ENCODE measurements around the gene CCDC106. TPM values are rescaled to one million over a fixed set of nuclear protein-coding genes. Genes with fewer than 3 reads are reported as not detected.
A peak's percentile ranks its signal among the peaks of the same experiment; 100 is the strongest.

CCDC106 gene
- total RNA-seq, 4 donors from 2014 or later = 3.7 to 15.1 (median 8.4) TPM

DNA sequence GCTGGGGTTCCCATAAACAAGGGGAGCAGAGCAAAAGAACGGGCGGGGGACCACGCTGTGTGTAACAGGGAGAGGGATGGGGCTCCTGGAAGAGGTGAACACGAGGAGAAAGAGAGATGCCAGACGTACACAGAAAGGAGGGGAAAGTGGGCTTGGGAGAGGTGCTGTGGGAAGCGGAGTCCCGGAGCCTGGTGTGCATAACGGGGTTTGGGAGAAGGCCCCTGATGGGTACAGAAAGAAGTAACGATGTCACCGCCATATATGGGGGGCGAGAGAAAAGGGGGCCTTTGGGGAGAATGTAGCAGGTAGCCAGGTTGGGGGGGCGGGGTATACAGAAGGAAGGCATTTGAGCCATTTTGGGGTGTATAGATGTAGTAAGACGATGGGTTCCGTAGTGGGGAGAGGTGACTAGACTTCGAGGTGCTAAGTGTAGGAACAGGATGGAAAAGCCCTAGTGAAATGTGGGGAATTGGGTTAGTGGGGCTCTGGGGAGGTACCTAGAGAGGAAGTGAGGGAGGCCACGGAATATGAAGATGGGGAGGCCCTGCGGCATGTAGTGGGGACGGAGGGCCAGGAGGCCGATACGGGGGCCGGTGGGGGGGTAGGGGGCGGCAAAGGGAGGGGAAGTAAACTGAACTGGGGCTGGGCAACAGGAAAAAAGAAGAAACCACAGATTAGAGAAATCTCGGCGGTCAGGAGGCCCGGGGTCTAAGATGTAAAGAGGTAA, 6.4 kb upstream of the CCDC106 start:
- H3K4me1 ChIP-seq = peaks cover 16 to 60% (median 39%) of the 10 kb centered on the region in 4 donors
- H3K36me3 ChIP-seq = no peaks in the 10 kb centered on the region
- WGBS, 2 donors (ENCODE audit: low coverage in 1 of 2) = 0 to 2% methylated on average over 15 to 25 of the region's 25 CpGs
- H3K27ac ChIP-seq = peak overlapping the region; percentile 93 to 98 (median 95)
- no peak for DNase-seq
- intact Hi-C loops (cut with DNase I; ENCODE audit: low total_unique reads) (loop anchor here (2.0 kb wide), 1 partner anchor 61 kb away; the partner anchor contains the start of gene ZNF579), in situ Hi-C loops (cut with MboI; ENCODE audit: low pct_ligation_motif_present in 1 of 4, low pct_unique_long_range_greater_than_20kb in 1 of 4, low sequenced_read_pairs in 3 of 4) (no loop called here)
- TF ChIP-seq, protein P1, sequence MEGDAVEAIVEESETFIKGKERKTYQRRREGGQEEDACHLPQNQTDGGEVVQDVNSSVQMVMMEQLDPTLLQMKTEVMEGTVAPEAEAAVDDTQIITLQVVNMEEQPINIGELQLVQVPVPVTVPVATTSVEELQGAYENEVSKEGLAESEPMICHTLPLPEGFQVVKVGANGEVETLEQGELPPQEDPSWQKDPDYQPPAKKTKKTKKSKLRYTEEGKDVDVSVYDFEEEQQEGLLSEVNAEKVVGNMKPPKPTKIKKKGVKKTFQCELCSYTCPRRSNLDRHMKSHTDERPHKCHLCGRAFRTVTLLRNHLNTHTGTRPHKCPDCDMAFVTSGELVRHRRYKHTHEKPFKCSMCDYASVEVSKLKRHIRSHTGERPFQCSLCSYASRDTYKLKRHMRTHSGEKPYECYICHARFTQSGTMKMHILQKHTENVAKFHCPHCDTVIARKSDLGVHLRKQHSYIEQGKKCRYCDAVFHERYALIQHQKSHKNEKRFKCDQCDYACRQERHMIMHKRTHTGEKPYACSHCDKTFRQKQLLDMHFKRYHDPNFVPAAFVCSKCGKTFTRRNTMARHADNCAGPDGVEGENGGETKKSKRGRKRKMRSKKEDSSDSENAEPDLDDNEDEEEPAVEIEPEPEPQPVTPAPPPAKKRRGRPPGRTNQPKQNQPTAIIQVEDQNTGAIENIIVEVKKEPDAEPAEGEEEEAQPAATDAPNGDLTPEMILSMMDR (IDR thresholded peaks at IDR 0.05) = no peak
- TF ChIP-seq POLR2A (IDR thresholded peaks at IDR 0.05) (peak; percentile 15), POLR2AphosphoS5 (IDR thresholded peaks at IDR 0.05) (no peak)
- H3K9me3 ChIP-seq = no peaks in the 10 kb centered on the region
- peak overlapping the region; percentile 89 to 99 (median 92) for H3K4me3 ChIP-seq
- H3K27me3 ChIP-seq = no peaks in the 10 kb centered on the region

DNA sequence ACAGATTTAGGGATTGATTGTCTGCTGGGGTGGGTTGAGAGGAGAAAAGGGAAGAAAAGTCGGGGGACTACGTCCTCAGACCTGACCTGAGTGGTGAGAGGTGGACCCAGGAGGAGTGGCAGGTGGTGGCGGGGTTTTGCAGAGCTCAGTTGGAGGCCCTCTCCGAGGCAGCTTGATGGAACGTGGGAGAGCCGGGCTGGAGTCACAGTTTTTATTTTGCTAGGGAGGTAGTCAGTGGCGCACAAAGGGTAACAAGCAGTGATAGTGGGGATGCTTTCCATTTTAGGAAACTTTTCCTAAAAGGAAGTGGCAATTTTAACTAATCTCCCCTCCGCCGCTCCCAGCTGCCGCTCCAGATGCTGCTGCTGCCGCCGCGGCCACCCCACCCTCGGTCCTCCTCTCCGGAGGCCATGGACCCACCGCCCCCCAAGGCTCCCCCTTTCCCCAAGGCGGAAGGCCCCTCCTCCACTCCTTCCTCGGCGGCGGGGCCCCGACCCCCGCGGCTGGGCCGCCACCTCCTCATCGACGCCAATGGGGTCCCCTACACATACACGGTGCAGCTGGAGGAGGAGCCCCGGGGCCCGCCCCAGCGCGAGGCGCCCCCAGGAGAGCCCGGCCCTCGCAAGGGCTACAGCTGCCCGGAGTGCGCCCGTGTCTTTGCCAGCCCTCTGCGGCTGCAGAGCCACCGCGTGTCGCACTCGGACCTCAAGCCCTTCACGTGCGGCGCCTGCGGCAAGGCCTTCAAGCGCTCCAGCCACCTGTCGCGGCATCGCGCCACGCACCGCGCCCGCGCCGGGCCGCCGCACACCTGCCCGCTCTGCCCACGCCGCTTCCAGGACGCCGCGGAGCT, 5.6 kb upstream of the CCDC106 start:
- peak overlapping the region; percentile 89 to 99 (median 92) for H3K4me3 ChIP-seq
- H3K4me1 ChIP-seq = peaks cover 20 to 59% (median 40%) of the 10 kb centered on the region in 4 donors
- H3K9me3 ChIP-seq = no peaks in the 10 kb centered on the region
- intact Hi-C loops (cut with DNase I; ENCODE audit: low total_unique reads) (loop anchor here (2.0 kb wide), 1 partner anchor 62 kb away; the partner anchor contains the start of gene ZNF579), in situ Hi-C loops (cut with MboI; ENCODE audit: low pct_ligation_motif_present in 1 of 4, low pct_unique_long_range_greater_than_20kb in 1 of 4, low sequenced_read_pairs in 3 of 4) (no loop called here)
- 0 to 3% methylated on average over 4 to 39 of the region's 65 CpGs for WGBS, 2 donors (ENCODE audit: low coverage in 1 of 2)
- H3K27ac ChIP-seq = peak overlapping the region; percentile 93 to 98 (median 95)
- no peaks in the 10 kb centered on the region for H3K36me3 ChIP-seq
- H3K27me3 ChIP-seq = no peaks in the 10 kb centered on the region
- TF ChIP-seq, protein P1 (IDR thresholded peaks at IDR 0.05) = no peak
- TF ChIP-seq POLR2A (IDR thresholded peaks at IDR 0.05) (no peak), POLR2AphosphoS5 (IDR thresholded peaks at IDR 0.05) (peak in 2 of 3 donors; percentile 27 to 36), EP300 (IDR thresholded peaks at IDR 0.05; ENCODE audit: low read depth) (no peak)
- peak; percentile 51 for DNase-seq

DNA sequence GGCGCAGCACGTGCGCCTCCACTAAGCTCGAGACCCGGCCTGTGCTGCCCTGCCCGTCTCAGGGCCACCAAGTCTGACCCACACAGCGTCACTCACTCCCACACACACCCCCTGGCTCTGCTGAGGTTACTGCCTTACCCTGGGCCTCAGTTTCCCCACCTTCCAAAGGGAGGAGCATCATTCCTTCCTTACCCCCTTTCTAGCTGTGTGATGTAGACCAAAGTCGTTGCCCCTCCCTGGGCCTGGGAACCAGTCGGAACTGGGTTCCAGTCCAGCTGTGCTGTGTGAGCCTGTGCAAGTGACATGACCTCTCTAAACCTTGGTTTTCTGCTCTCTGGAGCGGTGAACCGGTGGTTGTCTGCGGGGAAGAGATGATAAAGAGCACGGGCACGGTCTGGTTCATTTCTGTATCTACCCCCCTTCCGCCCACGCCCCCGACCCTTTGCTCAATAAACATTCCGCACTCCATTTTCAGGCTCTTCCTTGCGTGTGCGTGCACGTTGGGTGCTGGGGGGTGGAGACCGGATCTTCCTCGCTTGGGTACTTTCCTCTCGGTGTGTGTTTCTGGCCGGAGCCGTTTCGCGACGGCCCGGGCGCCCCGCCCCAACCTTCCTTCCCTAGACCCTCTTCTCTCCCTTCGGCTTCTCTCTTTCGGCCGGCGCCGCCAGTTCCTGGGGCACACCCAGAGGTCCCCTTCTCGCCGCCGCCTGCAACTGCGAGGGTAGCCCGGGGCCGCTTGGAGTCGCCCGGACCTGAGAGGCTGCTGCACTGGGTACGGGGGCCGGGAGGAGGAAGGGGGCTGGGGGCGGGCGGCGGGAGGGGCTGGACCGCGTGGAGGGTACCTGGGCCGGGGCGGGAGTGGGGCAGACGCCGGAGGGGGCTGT, 4.8 kb upstream of the CCDC106 start, which contains the start of gene ZNF581:
TSS of gene ZNF581 (plus strand) at position 647 of the 884 bp plus-strand sequence. CDS start 923 bp downstream, outside the sequence.
- TF ChIP-seq EP300 (IDR thresholded peaks at IDR 0.05; ENCODE audit: low read depth) (no peak), POLR2AphosphoS5 (IDR thresholded peaks at IDR 0.05) (peak in 2 of 3 donors; percentile 37 to 58), POLR2A (IDR thresholded peaks at IDR 0.05) (peak; percentile 47)
- TF ChIP-seq, protein P1 (IDR thresholded peaks at IDR 0.05) = no peak
- Histone ChIP-seq H3K36me3 (no peaks in the 10 kb centered on the region), H3K27ac (peak within 1 kb of the TSS; percentile 93 to 98 (median 95)), H3K4me3 (peak within 1 kb of the TSS; percentile 89 to 99 (median 94)), H3K9me3 (no peaks in the 10 kb centered on the region), H3K4me1 (peaks cover 22 to 59% (median 46%) of the 10 kb centered on the region in 4 donors), H3K27me3 (no peaks in the 10 kb centered on the region)
- WGBS, 2 donors (ENCODE audit: low coverage in 1 of 2) = 0 to 2% methylated on average over 3 to 50 of the region's 56 CpGs
- in situ Hi-C loops (cut with MboI; ENCODE audit: low pct_ligation_motif_present in 1 of 4, low pct_unique_long_range_greater_than_20kb in 1 of 4, low sequenced_read_pairs in 3 of 4) = no loop called here
- peak; percentile 82 for DNase-seq
- intact Hi-C loops (cut with DNase I; ENCODE audit: low total_unique reads) = loop anchor here (2.0 kb wide), 1 partner anchor 62 kb away; the partner anchor contains the start of gene ZNF579

All from transverse colon (tissue), 4 donors.